IMR-90 (cell line): ENCODE data around the gene MYLK4. TPM values are rescaled to one million over a fixed set of nuclear protein-coding genes. Genes with fewer than 3 reads are reported as not detected.
A peak's percentile ranks its signal among the peaks of the same experiment; 100 is the strongest.

Experiments used
- ATAC-seq: fragments of 200-7000 bp; cut with Tn5 transposase; 2 replicates; pipeline ENCODE4 v1.9.1; 2020; ENCODE audit warnings: low read depth, mild to moderate bottlenecking, moderate library complexity
- BruUV-seq: library from RNA; stranded (reverse); fragments of 400-500 nt; replicated peaks from 2 replicates; lab custom pipeline; 2021; lab: Mats Ljungman, UMichigan
- CTCF ChIA-PET: fragments of 300-600 bp; formaldehyde crosslinking; extraction: SDS; loops from one replicate; lab custom pipeline; 2021; ENCODE audit warnings: antibody characterized with exemption; lab: Yijun Ruan, JAX
- POLR2A ChIA-PET: fragments of 300-600 bp; sonication (Branson Sonifier 250); formaldehyde crosslinking; loops from one replicate; lab custom pipeline; 2022; ENCODE audit warnings: antibody characterized with exemption; ENCODE audit not compliant: unreplicated experiment; lab: Charles Lee
- DNase-seq: peaks from one replicate; pipeline ENCODE4 v3.0.0; 2013
- H2AFZ ChIP-seq: replicated peaks from 2 replicates; pipeline ENCODE3; 2013; ENCODE audit warnings: low read length, mild to moderate bottlenecking; ENCODE audit not compliant: poor library complexity
- H2AK5ac ChIP-seq: 2 replicates; pipeline ENCODE4 v1.6.1; 2013; ENCODE audit warnings: low read depth, low read length, inconsistent platforms
- H2AK9ac ChIP-seq: replicated peaks from 2 replicates; pipeline ENCODE3; 2013; ENCODE audit warnings: mild to moderate bottlenecking, low read depth, low read length, moderate library complexity; ENCODE audit not compliant: poor library complexity
- H2BK120ac ChIP-seq: 2 replicates; pipeline ENCODE4 v1.6.1; 2013; ENCODE audit warnings: low read depth, low read length, inconsistent platforms
- H2BK15ac ChIP-seq: 3 replicates; pipeline ENCODE4 v1.6.1; 2013; ENCODE audit warnings: low read depth, low read length, inconsistent platforms
- H2BK20ac ChIP-seq: 2 replicates; pipeline ENCODE4 v1.6.1; 2013; ENCODE audit warnings: low read depth, mild to moderate bottlenecking, inconsistent platforms, low read length, moderate library complexity
- H2BK5ac ChIP-seq: 2 replicates; pipeline ENCODE4 v1.6.1; 2013; ENCODE audit warnings: mild to moderate bottlenecking, low read depth, low read length, inconsistent platforms; ENCODE audit not compliant: poor library complexity, severe bottlenecking
- H3K14ac ChIP-seq: replicated peaks from 2 replicates; pipeline ENCODE4 v1.6.1; 2013; ENCODE audit warnings: low read depth, low read length, inconsistent platforms
- H3K18ac ChIP-seq: 2 replicates; pipeline ENCODE4 v1.6.1; 2013; ENCODE audit warnings: low read depth, low read length, control low read depth
- H3K23ac ChIP-seq: 2 replicates; pipeline ENCODE4 v1.6.1; 2013; ENCODE audit warnings: low read depth, low read length, inconsistent platforms
- H3K27ac ChIP-seq: 2 replicates; pipeline ENCODE4 v1.5.1; 2013; ENCODE audit warnings: mild to moderate bottlenecking, control low read depth, low read length; ENCODE audit not compliant: insufficient read depth
- H3K27me3 ChIP-seq: 2 replicates; pipeline ENCODE4 v1.6.1; 2013; ENCODE audit warnings: low read length; ENCODE audit not compliant: control insufficient read depth, insufficient read depth
- H3K36me3 ChIP-seq: 2 replicates; pipeline ENCODE4 v1.6.1; 2013; ENCODE audit warnings: low read length, mixed read lengths; ENCODE audit not compliant: control insufficient read depth, insufficient read depth
- H3K4ac ChIP-seq: 2 replicates; pipeline ENCODE4 v1.6.1; 2013; ENCODE audit warnings: low read depth, low read length, inconsistent platforms
- H3K4me1 ChIP-seq: 2 replicates; pipeline ENCODE4 v1.6.1; 2013; ENCODE audit warnings: low read length, mixed read lengths; ENCODE audit not compliant: control insufficient read depth, insufficient read depth
- H3K4me2 ChIP-seq: 2 replicates; pipeline ENCODE4 v1.6.1; 2013; ENCODE audit warnings: low read depth, mild to moderate bottlenecking, control low read depth, low read length, moderate library complexity
- H3K4me3 ChIP-seq: 2 replicates; pipeline ENCODE4 v1.5.1; 2013; ENCODE audit warnings: low read depth, mild to moderate bottlenecking, control low read depth, low read length, moderate library complexity; ENCODE audit not compliant: insufficient read depth
- H3K56ac ChIP-seq: 2 replicates; pipeline ENCODE4 v1.6.1; 2013; ENCODE audit warnings: low read length, inconsistent platforms; ENCODE audit not compliant: insufficient read depth; ENCODE audit errors: extremely low read depth
- H3K79me1 ChIP-seq, 2 experiments: 2 replicates each; pipeline ENCODE4 v1.6.1; 2013; ENCODE audit warnings: low read length in 2 of 2, inconsistent platforms in 1 of 2, low read depth in 1 of 2
- H3K9ac ChIP-seq: 2 replicates; pipeline ENCODE4 v1.6.1; 2013; ENCODE audit warnings: low read depth, low read length, control low read depth
- H3K9me1 ChIP-seq: 2 replicates; pipeline ENCODE4 v1.6.1; 2013; ENCODE audit warnings: low read length, inconsistent platforms; ENCODE audit not compliant: insufficient read depth
- H3K9me3 ChIP-seq: 2 replicates; pipeline ENCODE4 v1.6.1; 2013; ENCODE audit warnings: low read length; ENCODE audit not compliant: control insufficient read depth, insufficient read depth
- H4K20me1 ChIP-seq: 2 replicates; pipeline ENCODE4 v1.6.1; 2013; ENCODE audit warnings: low read length, inconsistent platforms; ENCODE audit not compliant: insufficient read depth
- H4K5ac ChIP-seq: 2 replicates; pipeline ENCODE4 v1.6.1; 2013; ENCODE audit warnings: mild to moderate bottlenecking, low read depth, low read length, control low read depth
- H4K8ac ChIP-seq, 2 experiments: 2 replicates each; pipeline ENCODE4 v1.6.1; 2013; ENCODE audit warnings: low read depth in 2 of 2, low read length in 2 of 2, control low read depth in 1 of 2, inconsistent platforms in 1 of 2
- H4K91ac ChIP-seq: 2 replicates; pipeline ENCODE4 v1.6.1; 2013; ENCODE audit warnings: low read depth, low read length, inconsistent platforms; ENCODE audit not compliant: insufficient read depth
- BHLHE40 ChIP-seq: fragments of 150-350 bp; IDR thresholded peaks from 2 replicates; pipeline ENCODE4 v1.6.1; 2016; ENCODE audit warnings: mild to moderate bottlenecking, low read depth, low read length
- CHD1 ChIP-seq: IDR thresholded peaks from 2 replicates; pipeline ENCODE4 v1.6.1; 2012; ENCODE audit warnings: low read depth, low read length, improper control_type of control experiment
- FOS ChIP-seq: fragments of 150-350 bp; IDR thresholded peaks from 2 replicates; pipeline ENCODE4 v1.6.1; 2016; ENCODE audit warnings: low read depth, low read length
- MAFK ChIP-seq: IDR thresholded peaks from 2 replicates; pipeline ENCODE4 v1.6.1; 2012; ENCODE audit warnings: low read depth, low read length, improper control_type of control experiment
- MXI1 ChIP-seq: IDR thresholded peaks from 2 replicates; pipeline ENCODE4 v1.6.1; 2012; ENCODE audit warnings: low read depth, mild to moderate bottlenecking, low read length, moderate library complexity, borderline replicate concordance
- NFE2L2 ChIP-seq: fragments of 150-350 bp; IDR thresholded peaks from 2 replicates; pipeline ENCODE4 v1.6.1; 2016; ENCODE audit warnings: low read depth, mild to moderate bottlenecking, low read length
- RAD21 ChIP-seq: IDR thresholded peaks from 2 replicates; pipeline ENCODE4 v1.6.1; 2012; ENCODE audit warnings: low read length, improper control_type of control experiment
- RFX5 ChIP-seq: IDR thresholded peaks from 2 replicates; pipeline ENCODE4 v1.8.0; 2012; ENCODE audit warnings: low read depth, mild to moderate bottlenecking, low read length, moderate library complexity
- SMC3 ChIP-seq: fragments of 150-350 bp; IDR thresholded peaks from 2 replicates; pipeline ENCODE4 v1.6.1; 2016; ENCODE audit warnings: low read depth, mild to moderate bottlenecking, antibody characterized with exemption, low read length, moderate library complexity
- WGBS, 2 experiments: methylation state at CpG; one replicate each; pipeline versions ENCODE4 v1.1.5 to v1.1.7; 2013; ENCODE audit warnings: missing lambda C conversion rate in 2 of 2; ENCODE audit not compliant: insufficient read length in 1 of 2; ENCODE audit errors: extremely low coverage in 2 of 2; 5-methylcytosine and 5-hydroxymethylcytosine counted together
- dilution Hi-C: fragments of 300-500 bp; cut with HindIII; formaldehyde crosslinking; loops from one replicate; pipeline ENCODE4 v1.14.3; 2018; ENCODE audit warnings: low sequenced_read_pairs; ENCODE audit not compliant: unreplicated experiment
- in situ Hi-C: fragments of 300-500 bp; cut with MboI; formaldehyde crosslinking; loops from 3 replicates; pipeline ENCODE4 v1.14.3; 2019; ENCODE audit warnings: low sequenced_read_pairs, inconsistent platforms, mixed read lengths
- intact Hi-C: fragments of 100-400 bp; cut with micrococcal nuclease; formaldehyde crosslinking; loops from 2 replicates; pipeline ENCODE4 v1.10.0; 2022
- polyA plus RNA-seq, 3 experiments: library from polyadenylated mRNA; depleted of rRNA; stranded (reverse); fragments of >200 nt; gene quantifications; 2 replicates each; pipeline ENCODE4 v1.2.3, GENCODE V29; 2012; ENCODE audit warnings: low replicate concordance in 1 of 3
- total RNA-seq: library from RNA; depleted of rRNA; stranded (reverse); fragments of >200 nt; gene quantifications from 2 replicates; pipeline ENCODE4 v1.2.3, GENCODE V29; 2012
- TF ChIP-seq, protein P1 (sequence below): conservative IDR thresholded peaks from 2 replicates; pipeline ENCODE4 v1.5.1; 2012; ENCODE audit warnings: mild to moderate bottlenecking, low read depth, low read length, improper control_type of control experiment
- TF ChIP-seq, protein P2 (sequence below): fragments of 150-350 bp; IDR thresholded peaks from 2 replicates; pipeline ENCODE4 v1.6.1; 2017; ENCODE audit warnings: mild to moderate bottlenecking, antibody characterized with exemption, low read length, low read depth

MYLK4 gene
- total and polyA plus RNA-seq, 2 of the 4 experiments (the other 2 are of a cell fraction), result under 0.01 to 0.07 TPM

DNA sequence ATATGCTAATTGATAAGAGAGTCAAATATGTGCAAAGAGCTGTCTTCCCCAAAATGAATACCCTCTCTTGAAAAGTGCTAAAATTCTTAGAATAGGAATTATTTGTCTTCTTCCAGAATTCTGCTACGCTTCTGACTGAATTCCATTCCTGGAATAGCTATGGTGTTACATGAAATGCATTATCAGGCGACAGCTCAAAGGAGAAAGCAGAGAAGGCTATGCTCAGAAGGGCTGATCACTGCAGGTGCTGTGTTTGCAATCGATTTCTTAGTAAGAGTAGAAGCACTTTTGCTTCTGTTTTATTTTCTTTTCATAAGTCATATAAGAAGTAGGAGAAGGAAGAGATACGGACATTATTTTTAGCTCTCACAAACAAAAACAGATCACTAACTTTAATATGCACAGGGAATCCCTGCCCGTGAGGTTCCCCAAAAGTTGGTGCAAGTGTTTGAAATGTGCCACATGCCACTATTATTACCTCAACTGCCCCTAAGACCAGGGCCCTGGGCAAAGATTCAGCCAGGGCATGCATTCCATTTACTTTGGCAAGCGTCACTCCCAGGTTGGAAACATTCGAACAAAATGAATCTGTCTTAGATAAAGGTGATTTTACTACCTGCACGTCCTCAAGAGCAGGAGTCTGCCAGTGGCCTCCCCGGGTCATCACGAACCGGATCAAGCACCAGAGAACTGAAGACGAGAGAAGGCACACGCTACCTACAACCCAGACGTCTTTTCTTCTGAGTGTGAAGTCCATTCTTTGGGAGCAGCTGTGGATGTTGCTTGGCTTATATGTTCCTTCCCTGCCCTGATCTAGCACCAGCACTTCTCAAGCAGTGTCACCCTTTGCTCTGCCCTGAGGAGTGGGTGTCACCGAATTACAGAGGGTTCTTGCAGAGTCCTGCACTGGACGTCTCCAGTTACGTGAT is 7.2 kb downstream of the MYLK4 start:
- DNase-seq (no peak), ATAC-seq (0 out of 2 replicates have a peak, but pooled peaks have one; percentile 15)
- H3K4me1 ChIP-seq, result peaks cover 10% of the 10 kb centered on the region; the same call in 1 of the 2 replicates
- dilution Hi-C loops (no loop called here), in situ Hi-C loops (no loop called here), intact Hi-C loops (no loop called here)
- ChIA-PET POLR2A (no interaction called here), CTCF (interaction anchor here (0.6 to 0.9 kb wide), 2 partner anchors 8 to 397 kb away, joined by 3 read pairs; no protein-coding TSS in a partner anchor)
- H3K9ac ChIP-seq, result no peak overlapping the region; the same call in 1 of the 2 replicates
- no peak overlapping the region for H3K4ac ChIP-seq
- 100% methylated on average over 3 of the region's 17 CpGs; no CpG with 5 or more reads in 1 of the 2 experiments for WGBS, 2 experiments
- H3K14ac ChIP-seq, result no peak overlapping the region
- no peak overlapping the region for H2AK9ac ChIP-seq
- no peak overlapping the region for H4K5ac ChIP-seq
- TF ChIP-seq NFE2L2, result no peak
- no peak for TF ChIP-seq FOS
- TF ChIP-seq CHD1, result no peak
- no peak for TF ChIP-seq MXI1
- TF ChIP-seq SMC3, result no peak
- TF ChIP-seq, protein P1, sequence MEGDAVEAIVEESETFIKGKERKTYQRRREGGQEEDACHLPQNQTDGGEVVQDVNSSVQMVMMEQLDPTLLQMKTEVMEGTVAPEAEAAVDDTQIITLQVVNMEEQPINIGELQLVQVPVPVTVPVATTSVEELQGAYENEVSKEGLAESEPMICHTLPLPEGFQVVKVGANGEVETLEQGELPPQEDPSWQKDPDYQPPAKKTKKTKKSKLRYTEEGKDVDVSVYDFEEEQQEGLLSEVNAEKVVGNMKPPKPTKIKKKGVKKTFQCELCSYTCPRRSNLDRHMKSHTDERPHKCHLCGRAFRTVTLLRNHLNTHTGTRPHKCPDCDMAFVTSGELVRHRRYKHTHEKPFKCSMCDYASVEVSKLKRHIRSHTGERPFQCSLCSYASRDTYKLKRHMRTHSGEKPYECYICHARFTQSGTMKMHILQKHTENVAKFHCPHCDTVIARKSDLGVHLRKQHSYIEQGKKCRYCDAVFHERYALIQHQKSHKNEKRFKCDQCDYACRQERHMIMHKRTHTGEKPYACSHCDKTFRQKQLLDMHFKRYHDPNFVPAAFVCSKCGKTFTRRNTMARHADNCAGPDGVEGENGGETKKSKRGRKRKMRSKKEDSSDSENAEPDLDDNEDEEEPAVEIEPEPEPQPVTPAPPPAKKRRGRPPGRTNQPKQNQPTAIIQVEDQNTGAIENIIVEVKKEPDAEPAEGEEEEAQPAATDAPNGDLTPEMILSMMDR, result no peak
- no peak for TF ChIP-seq RFX5
- TF ChIP-seq MAFK, result no peak
- no peak for TF ChIP-seq BHLHE40
- TF ChIP-seq, protein P2, sequence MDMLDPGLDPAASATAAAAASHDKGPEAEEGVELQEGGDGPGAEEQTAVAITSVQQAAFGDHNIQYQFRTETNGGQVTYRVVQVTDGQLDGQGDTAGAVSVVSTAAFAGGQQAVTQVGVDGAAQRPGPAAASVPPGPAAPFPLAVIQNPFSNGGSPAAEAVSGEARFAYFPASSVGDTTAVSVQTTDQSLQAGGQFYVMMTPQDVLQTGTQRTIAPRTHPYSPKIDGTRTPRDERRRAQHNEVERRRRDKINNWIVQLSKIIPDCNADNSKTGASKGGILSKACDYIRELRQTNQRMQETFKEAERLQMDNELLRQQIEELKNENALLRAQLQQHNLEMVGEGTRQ, result no peak
- TF ChIP-seq RAD21, result no peak
- H4K20me1 ChIP-seq, result no peaks in the 10 kb centered on the region
- no peak overlapping the region for H2BK20ac ChIP-seq
- H3K9me3 ChIP-seq, result no peaks in the 10 kb centered on the region
- H2BK15ac ChIP-seq, result no peak overlapping the region
- no peaks in the 10 kb centered on the region for H3K27me3 ChIP-seq
- no peak overlapping the region for H3K23ac ChIP-seq
- no peak overlapping the region for H3K56ac ChIP-seq
- no peak overlapping the region for H4K8ac ChIP-seq
- no peak overlapping the region for H3K4me2 ChIP-seq
- no peaks in the 10 kb centered on the region for H3K36me3 ChIP-seq
- no peak overlapping the region for H3K27ac ChIP-seq
- no peak overlapping the region for H3K18ac ChIP-seq
- H2AFZ ChIP-seq, result no peak overlapping the region
- H2BK5ac ChIP-seq, result no peak overlapping the region
- no peak overlapping the region for H2AK5ac ChIP-seq
- H3K4me3 ChIP-seq, result no peak overlapping the region
- no peaks in the 10 kb centered on the region for H3K79me1 ChIP-seq
- no TSS peak for BruUV-seq
- H3K9me1 ChIP-seq, result no peaks in the 10 kb centered on the region; the same call in 1 of the 2 replicates
- no peak overlapping the region for H2BK120ac ChIP-seq
- H4K91ac ChIP-seq, result no peak overlapping the region
